Measurements from ENCODE around the gene TBC1D16. TPM values are rescaled to one million over a fixed set of nuclear protein-coding genes. Genes with fewer than 3 reads are reported as not detected.

The TBC1D16 gene
- total RNA-seq, 1 experiment from 2014 or later: 96.1 TPM

DNA sequence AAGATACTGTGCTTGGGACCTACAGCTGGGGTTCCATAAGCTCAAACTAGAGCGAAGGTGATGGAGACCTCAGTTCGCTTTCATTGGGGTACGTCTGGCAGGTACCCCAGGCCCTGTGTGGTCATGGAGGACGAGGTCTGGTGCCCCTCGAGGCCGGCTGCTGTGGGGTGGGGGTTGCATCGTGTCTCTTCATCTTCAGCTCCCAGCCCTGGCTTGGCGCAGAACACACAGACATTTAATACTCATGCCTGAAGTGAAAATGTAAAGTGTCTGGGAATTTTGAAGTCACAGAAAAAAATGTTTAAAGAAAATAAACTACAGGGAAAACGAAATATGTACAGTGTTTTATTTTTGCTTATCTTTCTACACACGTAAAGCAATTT lies 80.5 kb downstream of the TBC1D16 start (continued):
- no peak for TF ChIP-seq RORB (CRISPR knock-in tag; IDR thresholded peaks at IDR 0.05)
- TF ChIP-seq, protein P1, sequence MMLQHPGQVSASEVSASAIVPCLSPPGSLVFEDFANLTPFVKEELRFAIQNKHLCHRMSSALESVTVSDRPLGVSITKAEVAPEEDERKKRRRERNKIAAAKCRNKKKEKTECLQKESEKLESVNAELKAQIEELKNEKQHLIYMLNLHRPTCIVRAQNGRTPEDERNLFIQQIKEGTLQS (CRISPR knock-in tag; conservative IDR thresholded peaks at IDR 0.05): no peak
- TF ChIP-seq, protein P2, sequence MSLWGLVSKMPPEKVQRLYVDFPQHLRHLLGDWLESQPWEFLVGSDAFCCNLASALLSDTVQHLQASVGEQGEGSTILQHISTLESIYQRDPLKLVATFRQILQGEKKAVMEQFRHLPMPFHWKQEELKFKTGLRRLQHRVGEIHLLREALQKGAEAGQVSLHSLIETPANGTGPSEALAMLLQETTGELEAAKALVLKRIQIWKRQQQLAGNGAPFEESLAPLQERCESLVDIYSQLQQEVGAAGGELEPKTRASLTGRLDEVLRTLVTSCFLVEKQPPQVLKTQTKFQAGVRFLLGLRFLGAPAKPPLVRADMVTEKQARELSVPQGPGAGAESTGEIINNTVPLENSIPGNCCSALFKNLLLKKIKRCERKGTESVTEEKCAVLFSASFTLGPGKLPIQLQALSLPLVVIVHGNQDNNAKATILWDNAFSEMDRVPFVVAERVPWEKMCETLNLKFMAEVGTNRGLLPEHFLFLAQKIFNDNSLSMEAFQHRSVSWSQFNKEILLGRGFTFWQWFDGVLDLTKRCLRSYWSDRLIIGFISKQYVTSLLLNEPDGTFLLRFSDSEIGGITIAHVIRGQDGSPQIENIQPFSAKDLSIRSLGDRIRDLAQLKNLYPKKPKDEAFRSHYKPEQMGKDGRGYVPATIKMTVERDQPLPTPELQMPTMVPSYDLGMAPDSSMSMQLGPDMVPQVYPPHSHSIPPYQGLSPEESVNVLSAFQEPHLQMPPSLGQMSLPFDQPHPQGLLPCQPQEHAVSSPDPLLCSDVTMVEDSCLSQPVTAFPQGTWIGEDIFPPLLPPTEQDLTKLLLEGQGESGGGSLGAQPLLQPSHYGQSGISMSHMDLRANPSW (CRISPR knock-in tag; conservative IDR thresholded peaks at IDR 0.05; ENCODE audit: low read depth): no peak

DNA sequence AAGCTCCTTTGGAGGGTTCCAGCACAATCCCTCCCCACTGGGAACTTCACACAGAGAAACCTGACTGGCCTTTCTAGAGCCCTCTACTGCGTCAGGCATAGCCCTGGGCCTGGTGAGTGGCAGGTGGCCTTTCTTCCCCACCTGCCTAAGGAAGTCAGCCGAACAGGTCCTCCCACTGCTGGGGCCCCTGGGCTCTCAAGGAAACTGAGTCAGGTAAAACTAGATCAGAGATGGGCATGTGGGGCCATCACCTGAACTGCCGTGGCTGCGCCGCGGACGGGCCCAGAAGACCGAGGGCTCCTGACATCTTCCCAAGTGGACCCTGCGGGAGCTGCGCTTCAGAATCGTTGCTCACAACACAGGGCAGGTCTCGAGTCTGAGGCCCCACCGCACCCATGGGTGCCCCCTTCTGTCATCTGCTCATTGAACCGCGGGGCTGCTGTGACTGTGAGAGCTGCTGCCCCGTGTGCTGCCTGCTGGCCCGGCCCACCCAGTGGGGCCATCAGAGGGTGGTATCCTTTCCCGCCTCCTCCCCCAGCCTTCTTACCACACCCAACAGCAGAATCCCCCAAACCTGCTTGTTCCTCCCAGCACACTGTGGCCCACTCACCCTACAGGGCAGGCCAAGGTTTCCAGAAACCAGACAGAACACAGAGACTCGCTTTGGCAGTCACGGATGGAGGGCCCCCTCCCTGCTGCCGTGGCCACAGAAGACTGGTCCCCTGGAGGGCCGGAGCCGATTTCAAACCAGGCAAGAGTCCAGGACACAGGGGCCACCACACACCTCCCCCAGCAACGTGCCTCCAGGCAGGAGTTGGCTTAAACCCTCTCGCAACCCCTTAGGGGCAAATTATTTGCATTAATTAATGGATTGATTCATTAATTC lies 81.1 kb downstream of the TBC1D16 start:
- H3K27me3 Mint-ChIP-seq (ENCODE audit: low read depth): no peaks in the 10 kb centered on the region
- ChIA-PET CTCF (interaction anchor here (0.5 to 8.0 kb wide), 7 partner anchors 17 to 119 kb away, joined by 3 to 71 read pairs (median 4); partner anchors contain the start of gene CBX4), POLR2A (no interaction called here)
- DNase-seq (ENCODE audit: low spot score): no peak
- no peaks in the 10 kb centered on the region for H3K9me3 Mint-ChIP-seq
- H3K4me3 Mint-ChIP-seq: no peak overlapping the region
- peaks cover 77% of the 10 kb centered on the region for H3K4me1 Mint-ChIP-seq
- ATAC-seq: no peak
- H3K27ac Mint-ChIP-seq: peak overlapping the region; percentile 82; the same call in 1 of the 2 replicates
- TF ChIP-seq, protein P3, sequence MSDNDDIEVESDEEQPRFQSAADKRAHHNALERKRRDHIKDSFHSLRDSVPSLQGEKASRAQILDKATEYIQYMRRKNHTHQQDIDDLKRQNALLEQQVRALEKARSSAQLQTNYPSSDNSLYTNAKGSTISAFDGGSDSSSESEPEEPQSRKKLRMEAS (CRISPR knock-in tag; IDR thresholded peaks at IDR 0.05): 0 out of 2 replicates have a peak, but pooled peaks have one; percentile 27
- no peak for TF ChIP-seq FOXK1 (CRISPR knock-in tag; IDR thresholded peaks at IDR 0.05)
- 0 out of 2 replicates have a peak, but pooled peaks have one; percentile 37 for TF ChIP-seq ZNF423 (CRISPR knock-in tag; IDR thresholded peaks at IDR 0.05)
- no peaks in the 10 kb centered on the region for H3K36me3 Mint-ChIP-seq

DNA sequence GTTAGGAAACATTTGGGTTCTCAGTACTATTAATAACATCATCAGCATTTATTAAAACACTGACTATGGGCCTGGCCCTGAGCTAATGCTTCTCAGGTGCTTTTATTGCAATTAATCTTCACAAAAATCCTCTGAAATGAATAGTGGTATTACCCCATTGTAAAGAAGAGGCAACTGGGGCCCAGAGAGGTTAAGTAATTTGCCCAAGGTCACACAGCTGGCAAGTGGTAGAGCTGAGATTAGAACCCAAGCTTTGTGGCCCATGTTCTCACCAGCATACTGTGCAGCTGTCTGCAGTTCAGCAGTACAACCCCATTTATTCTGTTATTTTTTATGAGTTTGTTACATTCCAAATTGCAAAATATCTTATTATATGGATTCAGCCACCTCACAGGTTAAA lies 82.3 kb downstream of the TBC1D16 start:
- H3K36me3 Mint-ChIP-seq: peaks cover 6% of the 10 kb centered on the region; the same call in 1 of the 2 replicates
- DNase-seq (ENCODE audit: low spot score) (no peak), ATAC-seq (no peak)
- ChIA-PET CTCF (interaction anchor here (1.1 to 8.0 kb wide), 5 partner anchors 18 to 109 kb away, joined by 3 to 71 read pairs (median 15); no protein-coding TSS in a partner anchor), POLR2A (no interaction called here)
- H3K9me3 Mint-ChIP-seq: no peaks in the 10 kb centered on the region
- TF ChIP-seq SP1 (CRISPR knock-in tag; conservative IDR thresholded peaks at IDR 0.05) (no peak), FOXJ3 (CRISPR knock-in tag; IDR thresholded peaks at IDR 0.05; ENCODE audit: borderline replicate concordance) (no peak), GABPB1 (CRISPR knock-in tag; IDR thresholded peaks at IDR 0.05) (no peak)
- TF ChIP-seq, protein P4, sequence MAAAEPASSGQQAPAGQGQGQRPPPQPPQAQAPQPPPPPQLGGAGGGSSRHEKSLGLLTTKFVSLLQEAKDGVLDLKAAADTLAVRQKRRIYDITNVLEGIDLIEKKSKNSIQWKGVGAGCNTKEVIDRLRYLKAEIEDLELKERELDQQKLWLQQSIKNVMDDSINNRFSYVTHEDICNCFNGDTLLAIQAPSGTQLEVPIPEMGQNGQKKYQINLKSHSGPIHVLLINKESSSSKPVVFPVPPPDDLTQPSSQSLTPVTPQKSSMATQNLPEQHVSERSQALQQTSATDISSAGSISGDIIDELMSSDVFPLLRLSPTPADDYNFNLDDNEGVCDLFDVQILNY (CRISPR knock-in tag; IDR thresholded peaks at IDR 0.05): no peak
- TF ChIP-seq, protein P1 (CRISPR knock-in tag; conservative IDR thresholded peaks at IDR 0.05): no peak
- peaks cover 87% of the 10 kb centered on the region for H3K4me1 Mint-ChIP-seq
- no peak overlapping the region for H3K4me3 Mint-ChIP-seq
- no peak overlapping the region for H3K27ac Mint-ChIP-seq
- no peaks in the 10 kb centered on the region for H3K27me3 Mint-ChIP-seq (ENCODE audit: low read depth)

DNA sequence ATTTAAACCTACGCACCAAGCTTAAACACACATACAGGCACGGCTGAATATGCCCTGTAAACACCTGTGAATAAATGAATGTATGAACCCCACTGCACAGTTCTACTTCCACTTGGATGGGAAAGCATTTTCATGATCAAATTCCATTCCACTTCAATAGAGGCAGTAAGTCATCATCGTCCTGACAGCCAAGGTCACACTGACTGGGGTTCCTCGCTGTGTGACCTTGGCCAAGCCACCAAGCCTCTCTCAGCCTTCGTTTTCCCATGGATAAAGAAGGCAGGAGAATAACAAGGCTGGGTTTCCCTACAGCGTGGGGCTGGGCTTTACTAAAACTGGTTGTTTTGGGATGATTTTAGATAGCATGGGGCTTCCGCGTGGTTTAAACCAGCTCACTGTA lies 82.8 kb downstream of the TBC1D16 start:
- POLR2A ChIA-PET: no interaction called here
- H3K27me3 Mint-ChIP-seq (ENCODE audit: low read depth): no peaks in the 10 kb centered on the region
- no peak overlapping the region for H3K4me3 Mint-ChIP-seq
- peaks cover 91% of the 10 kb centered on the region for H3K4me1 Mint-ChIP-seq
- peaks cover 8% of the 10 kb centered on the region; the same call in 1 of the 2 replicates for H3K36me3 Mint-ChIP-seq
- ATAC-seq: no peak
- CTCF ChIA-PET: interaction anchor here (2.5 to 8.0 kb wide), 4 partner anchors 18 to 118 kb away, joined by 15 to 71 read pairs (median 22); no protein-coding TSS in a partner anchor
- no peaks in the 10 kb centered on the region for H3K9me3 Mint-ChIP-seq
- no peak for DNase-seq (ENCODE audit: low spot score)
- TF ChIP-seq, protein P5, sequence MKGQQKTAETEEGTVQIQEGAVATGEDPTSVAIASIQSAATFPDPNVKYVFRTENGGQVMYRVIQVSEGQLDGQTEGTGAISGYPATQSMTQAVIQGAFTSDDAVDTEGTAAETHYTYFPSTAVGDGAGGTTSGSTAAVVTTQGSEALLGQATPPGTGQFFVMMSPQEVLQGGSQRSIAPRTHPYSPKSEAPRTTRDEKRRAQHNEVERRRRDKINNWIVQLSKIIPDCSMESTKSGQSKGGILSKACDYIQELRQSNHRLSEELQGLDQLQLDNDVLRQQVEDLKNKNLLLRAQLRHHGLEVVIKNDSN (CRISPR knock-in tag; IDR thresholded peaks at IDR 0.05): no peak
- TF ChIP-seq ZNF396 (CRISPR knock-in tag; IDR thresholded peaks at IDR 0.05; ENCODE audit: borderline replicate concordance) (no peak), ESRRA (CRISPR knock-in tag; IDR thresholded peaks at IDR 0.05; ENCODE audit: borderline replicate concordance) (no peak), SMAD4 (CRISPR knock-in tag; IDR thresholded peaks at IDR 0.05) (no peak), SP1 (CRISPR knock-in tag; conservative IDR thresholded peaks at IDR 0.05) (no peak), ZNF671 (CRISPR knock-in tag; IDR thresholded peaks at IDR 0.05) (no peak), RORB (CRISPR knock-in tag; IDR thresholded peaks at IDR 0.05) (no peak), MXD4 (CRISPR knock-in tag; IDR thresholded peaks at IDR 0.05; ENCODE audit: borderline replicate concordance) (no peak), TEAD1 (CRISPR knock-in tag; IDR thresholded peaks at IDR 0.05) (no peak), TEAD4 (CRISPR knock-in tag; IDR thresholded peaks at IDR 0.05) (no peak), FOXK1 (CRISPR knock-in tag; IDR thresholded peaks at IDR 0.05) (no peak), ZNF138 (CRISPR knock-in tag; conservative IDR thresholded peaks at IDR 0.05) (no peak)
- TF ChIP-seq, protein P6, sequence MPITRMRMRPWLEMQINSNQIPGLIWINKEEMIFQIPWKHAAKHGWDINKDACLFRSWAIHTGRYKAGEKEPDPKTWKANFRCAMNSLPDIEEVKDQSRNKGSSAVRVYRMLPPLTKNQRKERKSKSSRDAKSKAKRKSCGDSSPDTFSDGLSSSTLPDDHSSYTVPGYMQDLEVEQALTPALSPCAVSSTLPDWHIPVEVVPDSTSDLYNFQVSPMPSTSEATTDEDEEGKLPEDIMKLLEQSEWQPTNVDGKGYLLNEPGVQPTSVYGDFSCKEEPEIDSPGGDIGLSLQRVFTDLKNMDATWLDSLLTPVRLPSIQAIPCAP (CRISPR knock-in tag; IDR thresholded peaks at IDR 0.05): no peak
- TF ChIP-seq, protein P7, sequence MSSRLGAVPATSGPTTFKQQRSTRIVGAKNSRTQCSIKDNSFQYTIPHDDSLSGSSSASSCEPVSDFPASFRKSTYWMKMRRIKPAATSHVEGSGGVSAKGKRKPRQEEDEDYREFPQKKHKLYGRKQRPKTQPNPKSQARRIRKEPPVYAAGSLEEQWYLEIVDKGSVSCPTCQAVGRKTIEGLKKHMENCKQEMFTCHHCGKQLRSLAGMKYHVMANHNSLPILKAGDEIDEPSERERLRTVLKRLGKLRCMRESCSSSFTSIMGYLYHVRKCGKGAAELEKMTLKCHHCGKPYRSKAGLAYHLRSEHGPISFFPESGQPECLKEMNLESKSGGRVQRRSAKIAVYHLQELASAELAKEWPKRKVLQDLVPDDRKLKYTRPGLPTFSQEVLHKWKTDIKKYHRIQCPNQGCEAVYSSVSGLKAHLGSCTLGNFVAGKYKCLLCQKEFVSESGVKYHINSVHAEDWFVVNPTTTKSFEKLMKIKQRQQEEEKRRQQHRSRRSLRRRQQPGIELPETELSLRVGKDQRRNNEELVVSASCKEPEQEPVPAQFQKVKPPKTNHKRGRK (CRISPR knock-in tag; IDR thresholded peaks at IDR 0.05; ENCODE audit: borderline replicate concordance): no peak
- peak overlapping the region; percentile 72 for H3K27ac Mint-ChIP-seq
